GM18499 (cell line): Measurements from ENCODE around the gene SASH1.

ENCODE experiments used
- ATAC-seq: cut with Tn5 transposase; IDR thresholded peaks from one replicate; pipeline ENCODE4 v1.9.1; 2021; ENCODE audit warnings: moderate number of reproducible peaks; ENCODE audit not compliant: insufficient read depth, unreplicated experiment

The SASH1 gene

DNA sequence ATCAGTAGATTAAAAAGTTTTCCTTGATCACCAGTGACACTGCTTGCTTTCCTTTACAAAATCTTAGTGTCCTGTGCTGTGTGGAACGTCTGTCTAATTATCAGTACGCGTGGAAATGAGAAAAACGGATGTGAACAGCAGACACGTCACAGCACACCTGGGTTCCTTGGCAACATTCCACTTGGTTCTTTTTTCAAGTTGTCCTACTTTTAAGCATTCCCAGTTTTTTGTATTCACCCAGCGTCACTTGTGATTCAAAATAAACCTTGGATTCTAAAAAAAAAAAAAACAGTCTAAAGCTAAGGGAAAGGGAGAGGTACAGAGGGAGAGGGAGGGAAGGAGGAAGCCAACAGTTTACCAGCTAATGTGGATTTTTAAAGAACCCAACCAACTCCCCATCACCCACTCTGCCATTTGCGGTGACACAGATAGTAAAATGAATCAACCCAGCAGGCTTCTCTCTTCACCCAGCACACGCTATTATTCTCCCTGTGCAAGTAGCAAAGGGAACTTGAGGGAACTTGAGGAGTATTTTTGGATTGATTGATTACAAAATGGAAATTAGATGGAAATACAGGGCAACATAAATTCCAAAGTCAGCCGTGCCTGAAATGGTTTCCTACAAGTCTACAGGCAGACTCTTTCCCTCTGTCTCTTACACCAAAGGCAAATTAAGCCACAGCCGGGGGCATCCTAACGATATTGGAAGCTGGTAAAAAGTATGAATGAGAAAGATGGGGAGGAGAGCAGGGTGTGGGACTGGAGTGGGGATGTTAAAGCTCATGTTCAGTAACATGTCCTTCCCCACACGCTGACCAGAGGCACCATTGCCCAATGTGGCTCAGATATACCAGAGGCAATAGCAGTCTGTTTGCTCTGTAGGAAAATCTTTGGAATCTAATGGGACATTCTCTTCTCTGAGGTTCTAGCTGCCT is 129.8 kb downstream of the SASH1 start:
- no peak for ATAC-seq

DNA sequence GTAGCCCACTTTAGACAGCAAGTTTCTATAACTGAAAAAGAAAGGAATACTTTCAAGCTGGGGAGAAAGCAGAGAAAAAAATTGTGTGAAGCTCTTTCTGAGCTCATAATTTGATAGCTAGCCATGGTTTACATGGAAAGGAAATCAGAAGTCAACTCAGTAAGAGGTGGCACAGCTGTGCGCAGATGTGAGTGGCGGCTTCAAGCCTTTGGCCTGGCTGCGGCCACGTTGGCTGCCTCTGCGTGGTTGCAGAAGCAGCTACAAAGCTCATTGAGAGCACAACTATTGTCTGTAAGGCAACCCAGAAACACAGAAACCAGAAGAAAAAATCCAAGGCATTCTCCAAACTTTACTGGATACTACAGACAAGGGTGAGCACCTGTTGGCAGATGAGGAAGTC is 136.9 kb downstream of the SASH1 start:
- no peak for ATAC-seq

DNA sequence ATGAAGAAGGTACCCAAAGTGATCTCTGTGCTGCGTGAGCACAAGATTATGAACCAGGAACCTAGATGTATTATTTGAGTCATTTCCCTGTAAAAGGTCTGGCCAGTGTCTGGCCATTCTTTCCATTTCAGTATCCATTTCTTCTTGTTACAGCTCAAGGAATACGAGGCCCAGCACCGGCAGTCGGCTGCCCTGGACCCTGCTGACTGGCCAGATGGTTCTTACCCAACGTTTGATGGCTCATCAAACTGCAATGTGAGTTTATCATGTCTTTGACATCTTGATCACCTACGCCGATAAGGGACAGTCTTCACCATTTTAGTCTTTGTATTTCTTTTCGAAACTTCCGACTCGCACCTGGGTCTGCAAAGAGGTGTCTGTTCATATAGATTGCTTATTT is 144.8 kb downstream of the SASH1 start:
- ATAC-seq = no peak

GRCh38 chr6:148491638-148492251 is 149.1 kb downstream of the SASH1 start:
- no peak for ATAC-seq

- ATAC-seq = no peak
These were observed 150.1 kb downstream of the SASH1 start for GRCh38 chr6:148492654-148493290.

- ATAC-seq = no peak
These were observed 150.8 kb downstream of the SASH1 start for GRCh38 chr6:148493424-148493823.

GRCh38 chr6:148494226-148494625 is 151.6 kb downstream of the SASH1 start:
- ATAC-seq = no peak

DNA sequence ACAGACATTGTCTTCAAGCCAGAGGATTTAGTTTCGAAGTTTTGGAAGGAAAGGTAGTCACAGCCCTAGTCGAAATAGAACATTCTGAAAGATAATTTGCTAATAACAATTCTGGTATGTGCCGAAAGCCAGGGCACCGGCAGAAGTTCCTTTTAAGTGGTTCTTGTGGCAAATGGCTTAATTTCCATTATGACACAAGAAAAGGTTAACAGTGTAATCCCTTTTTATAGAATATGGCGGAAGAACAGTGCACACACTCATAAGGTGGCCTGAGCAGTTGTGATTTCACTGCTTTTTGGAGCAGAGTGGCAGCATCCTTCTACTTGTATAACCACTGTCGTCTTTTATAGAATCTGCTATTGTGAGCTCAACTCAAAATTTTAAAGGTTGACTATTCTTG is 152.4 kb downstream of the SASH1 start:
- ATAC-seq = peak; percentile 60

GRCh38 chr6:148497257-148497656 is 154.6 kb downstream of the SASH1 start:
- no peak for ATAC-seq

DNA sequence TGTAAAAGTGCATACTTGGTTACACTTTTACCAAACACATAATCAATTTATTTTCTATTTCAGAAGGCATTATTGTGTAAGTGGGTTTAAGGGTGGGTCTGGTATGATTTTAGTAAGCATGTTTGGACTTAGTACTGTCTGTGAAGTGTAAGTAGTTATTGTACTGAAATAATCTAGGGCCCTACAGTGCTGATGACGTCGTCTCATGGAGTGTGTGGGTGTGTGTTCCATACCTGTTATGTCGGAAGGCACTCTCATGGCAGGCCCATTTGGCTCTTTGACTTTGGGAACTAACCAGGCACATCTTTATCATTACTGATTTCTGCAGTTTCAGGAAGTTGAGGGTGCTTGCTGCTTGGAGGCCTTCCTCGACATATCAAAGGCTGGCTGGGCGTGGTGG is 155.1 kb downstream of the SASH1 start:
- no peak for ATAC-seq

GRCh38 chr6:148500402-148500801 is 157.8 kb downstream of the SASH1 start:
- no peak for ATAC-seq

DNA sequence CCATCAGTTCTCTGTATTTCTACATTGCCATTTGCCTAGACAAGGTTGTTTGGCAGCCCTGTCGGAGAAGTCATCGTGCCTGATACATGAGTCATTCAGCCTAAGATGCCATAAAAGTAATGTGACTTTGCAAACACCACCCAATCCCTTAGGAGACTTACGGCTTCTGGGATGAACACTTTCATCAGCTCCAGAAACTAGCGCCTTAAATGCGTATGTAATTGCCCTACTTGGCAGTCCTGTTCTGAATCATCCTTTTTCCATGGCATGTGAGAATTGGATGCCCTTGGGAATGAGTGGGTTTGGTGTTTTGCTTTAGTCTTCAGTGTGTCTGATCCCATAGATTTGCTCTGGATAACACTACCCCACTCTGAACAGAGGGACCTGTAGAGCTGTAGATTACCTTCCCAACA is 158.5 kb downstream of the SASH1 start:
- no peak for ATAC-seq

DNA sequence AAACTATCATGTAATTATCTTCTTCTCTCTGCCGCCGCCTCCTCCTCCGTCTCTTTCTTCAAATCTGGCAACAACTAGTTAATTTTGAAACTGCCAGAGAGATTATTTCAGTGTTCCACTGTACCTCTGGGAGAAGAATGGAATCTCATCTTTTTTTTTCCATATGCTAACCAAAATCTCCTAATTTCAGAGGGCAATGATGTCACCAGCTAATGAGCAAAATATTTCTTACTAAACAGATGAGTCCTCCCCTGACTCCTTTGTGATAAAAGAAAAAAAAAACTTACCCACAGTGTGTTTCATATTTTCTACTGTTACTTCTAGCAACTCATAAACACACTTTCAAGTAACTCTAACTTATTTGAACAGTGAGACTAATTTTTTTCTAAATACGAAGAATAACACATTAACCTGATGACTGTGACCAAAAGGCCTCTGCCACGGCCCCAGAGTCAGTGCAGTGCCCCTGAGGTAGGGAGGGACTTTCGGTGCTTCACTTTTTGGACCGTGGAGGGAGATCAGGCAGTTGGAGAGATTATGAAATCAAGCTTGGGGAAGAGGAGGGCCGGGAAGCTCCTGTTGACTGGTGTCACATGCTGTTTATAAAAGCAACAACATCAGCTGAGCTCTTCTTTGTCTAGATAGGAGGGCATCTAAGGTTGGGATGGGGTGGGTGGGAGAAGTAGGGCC is 159.6 kb downstream of the SASH1 start:
- ATAC-seq = no peak

GRCh38 chr6:148502773-148503135 is 160.1 kb downstream of the SASH1 start:
- ATAC-seq = no peak

DNA sequence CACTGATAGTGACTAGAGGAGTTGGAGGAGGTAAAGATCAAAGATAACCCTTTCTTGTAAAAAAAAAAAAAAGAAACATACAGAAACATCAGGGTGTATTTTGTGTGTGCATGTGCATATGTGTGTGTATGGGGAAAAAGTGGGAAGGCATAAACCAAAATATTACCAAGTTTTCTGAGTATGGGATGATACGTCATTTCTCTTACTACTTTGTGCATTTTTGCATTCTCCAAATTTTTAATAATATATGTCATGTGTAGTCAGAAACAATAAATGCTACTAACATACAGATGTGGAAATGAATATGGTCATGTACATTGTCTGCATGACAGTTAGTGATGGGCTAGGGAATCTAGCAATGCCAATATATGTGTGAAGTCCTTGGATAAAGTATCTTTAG is 161.1 kb downstream of the SASH1 start:
- no peak for ATAC-seq

GRCh38 chr6:148507774-148508173 is 165.1 kb downstream of the SASH1 start:
- ATAC-seq = no peak

- ATAC-seq = no peak
These were observed 165.9 kb downstream of the SASH1 start for GRCh38 chr6:148508401-148509041.

DNA sequence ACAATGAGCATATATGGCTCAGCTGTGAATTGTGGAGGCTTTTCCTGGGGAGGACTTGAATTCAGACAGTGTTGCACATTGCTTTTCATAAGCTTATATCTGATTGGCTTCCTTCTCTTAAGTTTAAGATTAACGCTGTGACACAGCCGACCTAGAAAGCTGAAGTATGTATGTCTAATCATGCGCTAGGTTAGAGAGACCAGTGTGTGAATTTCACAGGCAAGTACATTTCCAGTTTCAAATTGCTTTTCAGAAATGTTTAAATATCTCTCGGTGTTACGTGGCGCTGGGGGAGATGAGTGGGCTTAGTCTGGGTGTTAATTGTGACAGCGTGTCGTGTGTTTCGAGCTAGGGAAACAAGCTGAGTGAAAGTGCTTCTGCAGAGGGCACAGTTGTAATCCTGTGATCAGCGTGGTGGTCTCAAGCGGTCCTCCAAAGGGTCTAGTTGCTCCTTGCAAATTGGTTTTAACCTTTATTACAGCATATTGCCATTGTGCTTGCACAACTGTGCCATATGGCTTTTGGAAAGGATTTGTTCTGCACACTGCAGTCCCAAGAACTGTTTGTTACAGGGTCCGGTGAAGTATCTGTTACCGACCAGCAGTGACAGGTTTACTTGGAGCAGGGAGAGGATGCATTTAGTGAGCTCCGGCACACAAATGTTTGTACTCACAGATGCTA is 166.6 kb downstream of the SASH1 start:
- no peak for ATAC-seq

DNA sequence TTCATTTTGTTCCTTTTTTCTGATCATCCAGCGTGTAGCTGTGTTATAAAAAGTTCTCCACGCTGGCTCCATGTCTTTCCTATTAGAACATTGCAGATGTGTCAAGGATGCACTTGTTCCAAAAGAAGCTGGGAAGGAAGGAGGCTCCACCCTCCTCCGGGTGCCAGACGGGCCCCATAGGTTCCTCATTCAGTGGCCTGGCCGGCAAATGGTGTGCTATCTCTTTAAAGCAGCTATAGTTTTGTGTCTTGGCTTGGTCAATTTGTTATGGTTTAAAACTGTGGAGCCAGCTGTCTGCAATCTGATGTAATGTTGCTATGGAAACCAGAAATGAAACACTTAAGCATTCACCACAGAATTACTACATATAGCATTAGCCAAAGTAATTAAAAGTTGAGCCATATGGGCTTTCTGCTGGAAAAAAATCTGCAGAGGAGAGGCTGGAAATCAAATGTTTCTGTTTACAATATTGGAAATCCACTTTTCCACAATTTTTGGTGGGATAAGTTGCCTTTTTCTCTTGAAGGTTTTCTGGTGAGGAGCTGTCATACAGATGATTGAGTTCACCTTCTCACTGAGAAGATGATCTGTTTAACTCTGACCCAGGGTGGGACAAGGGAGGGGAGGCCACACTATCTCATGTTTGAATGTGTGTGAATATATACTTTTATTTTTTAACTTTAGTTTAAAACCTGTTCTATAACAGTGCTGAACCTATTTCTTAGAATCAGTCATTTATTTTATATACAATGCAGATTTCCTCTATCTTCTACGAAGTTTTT is 167.4 kb downstream of the SASH1 start:
- ATAC-seq = peak; percentile 81
